ENCODE measurements around the gene HK2.

DNA sequence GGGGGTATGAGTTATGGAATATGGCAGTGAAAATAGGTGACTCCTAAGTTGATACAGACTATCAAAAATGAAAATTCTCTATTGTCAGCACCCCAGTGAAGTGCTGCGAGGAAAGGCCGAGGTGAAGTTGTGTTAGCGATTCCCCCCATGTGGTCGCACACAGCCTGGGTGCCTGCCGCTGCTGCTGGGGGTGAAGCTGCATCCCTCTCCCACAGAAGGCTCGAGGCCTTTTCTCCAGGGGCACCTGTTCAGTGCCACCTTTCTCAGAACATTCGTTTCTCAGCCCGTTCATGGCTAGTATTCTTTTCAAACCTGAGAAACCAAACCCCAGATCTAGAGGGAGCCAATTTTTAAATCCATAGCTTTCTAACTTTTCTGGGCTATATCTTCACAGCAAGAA is 23.8 kb downstream of the HK2 start:
- TF ChIP-seq POLR2A (IDR thresholded peaks at IDR 0.05), result no peak
- TF ChIP-seq POLR2AphosphoS5 (IDR thresholded peaks at IDR 0.05), result no peak
- TF ChIP-seq, protein P1, sequence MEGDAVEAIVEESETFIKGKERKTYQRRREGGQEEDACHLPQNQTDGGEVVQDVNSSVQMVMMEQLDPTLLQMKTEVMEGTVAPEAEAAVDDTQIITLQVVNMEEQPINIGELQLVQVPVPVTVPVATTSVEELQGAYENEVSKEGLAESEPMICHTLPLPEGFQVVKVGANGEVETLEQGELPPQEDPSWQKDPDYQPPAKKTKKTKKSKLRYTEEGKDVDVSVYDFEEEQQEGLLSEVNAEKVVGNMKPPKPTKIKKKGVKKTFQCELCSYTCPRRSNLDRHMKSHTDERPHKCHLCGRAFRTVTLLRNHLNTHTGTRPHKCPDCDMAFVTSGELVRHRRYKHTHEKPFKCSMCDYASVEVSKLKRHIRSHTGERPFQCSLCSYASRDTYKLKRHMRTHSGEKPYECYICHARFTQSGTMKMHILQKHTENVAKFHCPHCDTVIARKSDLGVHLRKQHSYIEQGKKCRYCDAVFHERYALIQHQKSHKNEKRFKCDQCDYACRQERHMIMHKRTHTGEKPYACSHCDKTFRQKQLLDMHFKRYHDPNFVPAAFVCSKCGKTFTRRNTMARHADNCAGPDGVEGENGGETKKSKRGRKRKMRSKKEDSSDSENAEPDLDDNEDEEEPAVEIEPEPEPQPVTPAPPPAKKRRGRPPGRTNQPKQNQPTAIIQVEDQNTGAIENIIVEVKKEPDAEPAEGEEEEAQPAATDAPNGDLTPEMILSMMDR (IDR thresholded peaks at IDR 0.05), result no peak
